GM19328 (cell line): ENCODE results near the gene DMD.

Experiments
- ATAC-seq: cut with Tn5 transposase; IDR thresholded peaks from one replicate; pipeline ENCODE4 v1.9.1; 2021; ENCODE audit warnings: mild to moderate bottlenecking, moderate library complexity; ENCODE audit not compliant: unreplicated experiment

The DMD gene

DNA sequence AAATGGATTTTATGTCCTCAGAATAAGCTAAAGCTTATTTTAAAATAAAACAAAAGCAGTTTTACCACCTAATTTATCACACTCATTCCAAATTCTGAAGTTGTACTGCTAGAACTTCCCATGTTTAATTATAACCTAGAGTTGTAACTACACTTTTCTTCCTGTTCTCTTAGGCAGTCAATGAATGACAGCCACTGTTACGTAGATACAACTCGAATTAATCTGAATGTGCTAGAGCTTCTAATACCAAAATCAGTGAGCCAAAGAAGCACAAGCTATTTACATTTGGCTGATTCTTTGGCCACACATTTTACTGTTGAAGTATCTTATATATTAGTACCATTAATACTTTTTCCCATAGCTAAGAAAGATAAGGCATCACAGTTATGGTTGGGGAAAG is 2040.6 kb downstream of the DMD start:
- no peak for ATAC-seq

DNA sequence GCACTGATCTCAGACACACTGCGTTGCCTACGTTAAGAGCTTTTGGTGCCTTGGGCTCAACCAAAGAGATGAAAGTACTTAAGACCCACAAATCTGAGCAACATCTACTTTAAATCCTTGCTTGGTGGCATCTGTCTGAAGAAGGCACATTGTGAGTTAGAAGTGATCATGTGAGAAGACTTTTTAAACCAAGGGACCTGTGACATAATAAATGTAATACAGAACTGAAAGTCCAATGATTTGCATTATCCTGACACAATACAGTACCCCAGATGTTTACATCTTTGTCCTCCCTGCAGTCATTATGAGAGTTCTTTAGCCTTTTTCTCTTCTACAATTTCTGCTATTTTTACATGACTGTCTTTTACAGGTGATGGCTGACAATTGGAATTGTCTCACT is 2042.8 kb downstream of the DMD start:
- peak; percentile 98 for ATAC-seq

DNA sequence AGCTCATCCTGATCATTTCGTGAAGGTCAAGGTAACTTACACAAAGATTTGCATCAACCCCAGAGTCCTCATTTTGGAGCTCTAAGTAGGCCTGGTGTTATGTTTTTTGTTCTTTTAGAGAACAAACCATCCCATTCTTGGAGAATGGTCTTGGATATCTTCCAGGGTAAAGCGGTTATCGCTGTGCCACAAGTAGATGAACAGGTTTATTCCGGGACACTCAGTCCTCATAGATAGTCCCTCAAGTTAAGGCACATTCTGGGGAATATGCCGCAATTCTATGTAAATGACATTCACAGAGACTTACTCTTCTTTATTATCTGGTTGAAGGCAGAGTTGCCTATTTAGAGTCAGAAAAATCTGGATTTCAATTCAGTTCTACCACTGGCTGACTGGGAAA is 2044.5 kb downstream of the DMD start:
- ATAC-seq = no peak

DNA sequence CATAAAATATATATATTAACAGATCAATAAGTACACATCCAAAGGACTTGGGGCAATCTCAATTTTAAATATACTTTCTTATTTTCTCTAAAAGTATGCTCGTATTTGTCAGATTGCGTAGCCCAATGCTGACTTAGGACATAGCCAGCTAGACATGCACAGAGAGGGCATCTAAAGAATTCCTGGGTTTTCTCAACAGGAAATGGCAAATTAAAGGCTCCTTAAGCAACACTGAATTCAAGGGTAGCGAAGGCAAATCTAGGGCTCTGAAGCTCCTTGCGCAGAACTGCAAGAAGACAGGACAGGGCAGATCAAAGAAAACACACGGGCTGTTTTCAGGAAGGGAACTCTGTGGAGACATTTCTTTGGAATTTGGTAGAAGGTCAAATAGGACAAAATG is 2044.9 kb downstream of the DMD start:
- no peak for ATAC-seq

DNA sequence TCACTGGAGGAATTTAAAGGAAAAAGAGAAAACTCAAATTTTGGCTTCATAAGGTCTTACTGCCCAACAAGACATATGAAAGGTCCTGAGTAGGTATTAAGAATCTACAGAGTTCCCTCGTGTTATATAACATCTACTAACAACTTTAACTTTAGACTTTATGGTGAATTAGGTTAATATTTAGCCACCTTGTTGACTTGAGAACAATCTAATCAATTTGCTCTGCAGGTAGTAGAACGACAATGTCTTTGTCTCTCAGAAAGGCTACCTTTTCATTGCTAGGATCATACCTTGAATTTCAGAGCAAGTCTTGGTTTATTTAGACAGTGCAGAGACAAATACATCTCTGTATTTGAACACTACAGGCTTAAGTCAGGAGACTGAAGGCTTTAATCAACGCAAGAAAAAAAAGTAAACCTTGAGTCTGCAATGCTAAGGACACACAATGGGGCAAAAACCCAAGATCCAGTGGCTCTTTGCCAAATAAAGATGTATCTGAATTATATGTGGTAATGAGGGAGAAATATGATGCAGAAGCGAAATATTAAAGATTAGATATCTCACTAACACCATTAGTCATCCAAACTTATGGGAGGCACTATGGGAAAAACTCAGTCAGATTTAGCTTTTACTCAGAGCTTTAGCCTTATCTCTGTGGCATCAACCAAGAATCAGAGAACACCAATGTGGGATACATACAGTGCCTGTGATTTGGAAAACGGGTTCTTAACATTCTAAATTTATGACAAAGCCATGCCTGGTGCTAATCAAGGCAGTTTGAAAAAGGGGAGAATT is 2045.9 kb downstream of the DMD start:
- no peak for ATAC-seq

DNA sequence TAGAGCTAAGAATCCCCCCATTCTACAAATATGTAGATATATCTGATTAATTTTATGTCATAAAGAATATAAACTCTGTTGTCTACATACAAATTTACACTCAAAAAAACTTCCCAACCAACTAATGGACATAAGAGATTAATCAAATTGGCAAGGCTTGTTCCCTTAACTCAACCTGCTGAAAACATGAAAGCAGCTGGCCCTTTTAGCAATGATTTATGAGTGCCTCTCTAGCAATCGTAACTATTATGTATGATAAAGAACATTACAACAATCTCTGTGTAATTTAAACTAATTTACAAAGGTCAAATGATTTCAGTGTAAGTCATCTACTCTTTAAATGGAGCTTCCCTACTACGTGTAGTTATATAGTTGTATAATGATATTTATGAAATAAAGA is 2056.4 kb downstream of the DMD start:
- no peak for ATAC-seq

DNA sequence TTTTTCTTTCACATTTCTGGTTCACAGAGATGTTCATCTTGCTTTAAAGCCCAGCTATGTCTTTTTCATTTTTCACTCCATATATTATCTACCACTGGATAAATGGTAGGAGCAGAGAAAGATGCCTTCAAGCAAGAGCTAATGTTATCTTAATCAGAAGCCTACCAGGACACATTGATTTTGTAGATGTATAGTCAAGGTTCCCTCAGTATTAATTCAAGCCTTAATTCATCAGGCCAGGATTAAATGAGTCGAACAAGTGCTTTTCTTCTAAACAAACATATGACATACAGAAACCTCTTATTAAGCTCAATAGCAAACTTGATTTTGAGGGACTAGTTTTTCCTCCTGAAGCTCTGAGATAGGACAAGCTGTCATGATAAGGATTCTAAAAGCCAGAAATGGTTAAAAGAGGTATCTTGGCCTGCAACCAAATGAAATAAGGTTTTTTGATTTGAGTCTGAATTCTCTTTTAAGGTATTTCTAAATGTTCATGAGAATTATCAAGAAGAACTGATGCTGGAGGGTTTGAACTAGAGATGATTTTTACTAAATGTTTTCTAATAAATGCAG is 2057.8 kb downstream of the DMD start:
- no peak for ATAC-seq

DNA sequence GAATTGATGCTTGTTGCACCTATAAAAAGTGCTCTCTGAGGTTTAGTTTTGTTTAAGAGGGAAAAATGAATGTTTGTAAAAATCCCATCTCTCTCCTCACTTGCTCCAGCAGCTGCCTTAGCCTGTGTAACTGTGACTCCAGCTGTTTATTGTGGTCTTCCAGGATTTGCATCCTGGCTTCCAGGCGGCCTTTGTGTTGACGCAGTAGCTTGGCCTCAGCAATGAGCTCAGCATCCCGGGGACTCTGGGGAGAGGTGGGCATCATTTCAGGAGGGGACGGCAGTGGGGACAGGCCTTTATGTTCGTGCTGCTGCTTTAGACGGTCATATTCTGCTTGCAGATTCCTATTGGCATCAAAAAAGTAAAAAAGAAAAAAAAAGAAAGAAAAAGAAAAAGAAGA is 2064.2 kb downstream of the DMD start:
- no peak for ATAC-seq

DNA sequence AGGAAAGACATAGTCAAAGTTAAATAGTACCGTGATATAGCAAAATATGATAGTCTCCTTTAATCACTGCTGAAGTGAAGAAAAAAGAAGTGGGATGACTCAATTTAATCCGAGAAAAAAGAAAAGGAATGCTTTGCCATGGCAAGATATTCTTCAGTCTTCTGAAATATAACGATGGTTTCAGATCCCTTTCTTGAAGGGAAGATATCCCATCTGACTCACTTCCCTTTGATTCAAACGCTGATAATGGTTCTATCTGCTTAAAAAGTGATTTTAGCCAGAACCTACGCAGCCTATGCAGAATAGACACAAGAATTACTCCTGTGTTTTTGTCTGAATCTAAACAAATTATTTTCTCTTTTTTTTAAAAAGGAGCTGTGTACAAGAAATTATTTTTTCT is 2071.4 kb downstream of the DMD start:
- ATAC-seq = no peak

DNA sequence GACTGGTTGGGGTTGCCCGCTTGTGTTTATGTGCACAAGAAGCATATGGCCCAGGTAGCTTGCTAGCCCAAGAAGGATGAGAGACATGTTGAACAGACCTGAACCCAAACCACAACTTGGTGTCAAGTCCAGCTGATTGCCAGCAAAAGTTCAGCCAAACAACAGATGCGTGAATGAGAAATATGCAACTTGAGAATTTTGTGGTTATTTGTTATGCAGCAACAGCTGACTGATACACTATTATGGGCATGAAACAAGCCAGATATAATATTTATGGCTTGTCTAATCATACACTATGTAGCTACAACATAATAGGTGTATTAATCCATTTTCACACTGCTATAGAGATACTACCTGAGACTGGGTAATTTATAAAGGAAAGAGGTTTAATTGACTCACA is 2073.2 kb downstream of the DMD start:
- no peak for ATAC-seq

DNA sequence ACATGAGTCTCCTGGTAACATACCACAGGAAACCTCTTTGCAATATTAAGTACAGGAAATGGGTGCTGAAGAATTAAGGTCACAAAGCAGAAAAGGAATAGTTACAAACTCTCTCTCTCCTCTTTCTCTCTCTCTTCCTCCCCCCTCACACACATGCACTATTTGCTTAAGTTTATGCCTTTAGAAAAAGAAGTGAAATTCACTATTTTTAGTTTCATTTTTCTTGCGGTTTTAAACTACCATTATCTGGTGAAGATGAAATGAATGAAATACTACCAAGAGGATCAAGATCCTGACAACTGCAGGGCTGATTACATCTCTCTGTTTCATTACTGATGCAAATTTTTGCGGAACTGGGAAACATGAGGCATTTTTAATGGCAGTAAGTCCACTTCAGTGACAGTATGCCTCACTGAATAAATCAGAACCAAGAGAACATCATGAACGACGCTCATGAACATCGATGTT is 2075.2 kb downstream of the DMD start:
- peak; percentile 94 for ATAC-seq

DNA sequence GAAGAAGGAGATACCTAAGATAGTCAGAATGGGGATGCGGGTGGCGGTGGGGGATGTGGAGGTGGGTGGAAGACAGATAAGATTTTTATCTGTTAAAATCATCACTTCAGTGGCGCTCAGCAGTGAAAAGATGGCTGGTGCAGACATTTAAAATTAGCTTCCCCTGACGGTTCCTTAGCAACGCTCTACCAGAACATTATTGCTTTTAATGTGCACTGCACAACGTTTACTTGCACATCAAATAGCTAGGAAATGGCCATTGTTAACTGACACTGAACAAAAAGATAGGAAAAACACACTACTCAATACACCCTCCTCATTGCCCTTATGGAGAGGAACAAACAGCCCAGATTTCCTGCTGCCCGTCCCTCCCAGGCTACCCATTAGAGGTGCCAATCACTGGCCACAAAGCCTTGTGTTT is 2078.5 kb downstream of the DMD start:
- no peak for ATAC-seq

DNA sequence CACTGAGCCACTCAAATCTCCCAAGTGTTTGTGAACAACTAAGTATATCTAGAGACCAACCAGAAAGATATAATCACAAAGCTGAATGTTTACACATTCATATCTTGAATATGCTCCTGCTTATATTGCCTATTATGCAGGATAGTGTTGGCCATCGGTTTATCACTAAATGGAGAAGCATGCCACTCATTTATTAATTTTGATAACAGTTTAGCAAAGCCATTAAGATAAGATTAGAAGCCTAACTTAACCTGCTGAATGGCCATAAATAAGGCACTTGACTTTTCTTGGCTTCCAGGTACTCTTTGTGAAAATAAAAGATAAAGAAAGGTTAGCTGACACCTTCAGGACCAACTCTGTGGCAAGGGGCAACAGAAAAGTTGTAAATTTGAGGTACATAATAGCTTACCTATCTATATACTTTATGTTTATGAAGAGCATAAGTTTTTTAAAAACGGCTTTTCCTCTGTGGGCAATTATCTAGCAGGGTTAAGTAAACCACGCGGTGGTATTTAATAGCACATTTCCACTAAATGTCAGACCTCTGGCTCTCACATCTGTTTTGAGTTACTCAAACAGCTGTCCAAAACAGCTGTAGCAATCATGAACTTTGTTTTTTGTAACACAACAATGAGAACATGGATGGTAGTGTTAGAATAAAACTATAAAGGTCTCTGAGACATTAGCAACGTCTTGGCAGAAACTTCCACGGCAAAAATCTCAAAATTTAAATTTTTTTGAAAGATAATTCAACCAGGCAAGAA is 2080.7 kb downstream of the DMD start:
- ATAC-seq = no peak

DNA sequence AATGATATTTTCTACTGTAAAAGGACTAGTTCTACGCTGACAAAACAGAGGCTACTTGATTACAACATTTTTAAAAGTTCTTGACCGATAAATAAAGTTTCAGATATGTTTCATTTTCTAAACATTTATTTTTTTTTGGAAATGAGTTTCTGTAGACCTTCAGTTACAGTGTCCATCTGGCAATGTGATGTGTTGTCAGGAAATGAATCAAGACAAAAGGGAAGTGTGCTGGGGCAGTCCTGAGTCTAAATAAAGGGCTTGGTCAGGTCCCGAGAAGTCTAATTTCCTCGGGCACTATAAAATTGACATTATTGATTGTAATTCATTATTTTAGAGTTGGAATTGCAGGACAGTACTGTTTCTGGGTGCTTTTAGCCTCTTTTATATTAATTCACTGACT is 2082.5 kb downstream of the DMD start:
- no peak for ATAC-seq

DNA sequence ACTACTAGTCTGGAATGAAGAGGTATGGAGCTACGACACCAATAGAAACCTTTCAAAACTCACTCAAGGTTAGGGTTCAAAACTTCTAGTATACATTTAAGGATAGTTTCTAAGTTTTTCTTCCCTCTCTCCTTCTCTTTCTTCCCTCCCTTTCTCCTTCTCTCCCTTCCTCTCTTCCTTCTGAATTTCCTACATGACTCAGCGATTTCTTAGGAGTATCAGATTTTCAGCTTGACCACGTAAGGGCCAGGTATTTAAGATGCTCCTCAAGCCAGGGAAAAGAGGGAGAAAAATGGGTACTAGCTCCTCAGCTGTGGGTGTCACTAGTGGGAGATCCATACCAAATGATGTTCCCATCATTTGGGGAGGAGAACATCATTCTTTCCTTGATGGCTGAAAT is 2083.6 kb downstream of the DMD start:
- no peak for ATAC-seq

DNA sequence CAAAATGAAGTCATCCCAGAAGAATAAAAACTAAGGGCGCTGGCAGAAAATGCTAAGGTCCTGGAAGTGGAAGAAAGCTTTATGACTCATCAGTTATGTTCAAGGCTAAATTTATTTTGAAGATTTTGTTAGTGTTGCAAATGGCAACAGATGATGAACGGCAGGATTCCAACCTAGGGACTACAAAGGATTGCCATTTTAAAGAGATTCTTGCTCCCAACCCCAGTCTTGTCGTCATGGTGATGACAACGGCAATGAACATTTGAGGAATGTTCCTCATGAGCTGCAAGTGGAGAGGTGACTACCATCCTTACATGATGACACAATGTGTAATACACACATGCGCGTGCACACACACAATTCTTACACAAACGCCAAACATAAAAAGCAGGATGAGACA is 2085.1 kb downstream of the DMD start:
- ATAC-seq = no peak

DNA sequence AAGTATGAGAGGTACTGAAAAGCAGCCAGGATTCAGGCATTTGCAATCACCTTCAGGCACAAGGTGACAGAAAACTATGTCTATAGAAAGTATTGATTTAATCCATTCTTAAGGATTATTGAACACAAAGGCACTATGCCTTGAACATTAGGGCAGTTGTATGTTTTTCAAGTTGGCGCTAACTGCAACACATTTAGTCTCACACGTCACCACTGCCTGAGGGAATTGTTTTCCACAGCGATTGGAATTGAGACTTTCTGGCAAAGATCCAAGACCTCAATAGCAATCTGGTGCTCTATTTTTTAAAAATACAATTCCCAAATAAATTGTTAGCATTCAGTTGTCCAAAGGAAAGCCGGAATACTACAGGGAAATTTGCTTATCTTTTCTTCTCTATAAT is 2086.8 kb downstream of the DMD start:
- ATAC-seq = no peak

DNA sequence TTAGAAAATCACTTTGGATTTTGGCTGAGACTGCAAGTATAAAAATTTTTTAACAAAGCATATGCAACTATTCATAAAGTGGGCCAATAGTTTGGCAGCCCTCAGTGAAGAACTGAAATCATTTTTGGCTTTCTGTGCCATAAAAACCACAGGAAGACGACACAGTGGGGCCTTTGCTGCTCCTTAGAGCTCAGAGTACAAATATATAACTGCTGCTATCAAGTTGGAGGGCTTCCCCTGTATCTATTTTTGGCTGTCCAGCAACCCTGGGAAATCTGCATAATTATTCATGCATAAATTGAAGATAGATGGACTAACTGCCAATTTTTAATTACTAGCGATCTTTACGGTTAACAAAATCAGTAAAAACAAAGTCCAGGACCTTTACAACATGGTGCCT is 2088.0 kb downstream of the DMD start:
- ATAC-seq = no peak

DNA sequence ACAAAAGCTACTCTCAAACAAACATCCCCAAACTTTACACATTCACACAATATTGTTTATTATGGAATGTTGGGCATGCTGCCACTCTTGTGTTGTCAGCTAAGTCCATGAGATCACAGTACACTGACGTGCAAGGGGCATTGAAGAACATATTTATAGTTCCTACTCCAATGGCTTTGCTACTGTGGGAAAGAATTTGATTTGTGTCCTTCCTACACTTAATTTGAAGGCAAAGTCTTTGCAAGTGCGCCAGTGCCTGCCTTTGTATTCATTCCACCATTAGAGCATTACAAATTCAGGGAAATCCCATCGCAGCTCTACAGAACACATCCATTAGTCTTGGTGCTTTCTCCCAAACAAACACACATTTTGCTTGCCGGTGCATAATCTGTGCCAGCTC is 2094.1 kb downstream of the DMD start:
- no peak for ATAC-seq

DNA sequence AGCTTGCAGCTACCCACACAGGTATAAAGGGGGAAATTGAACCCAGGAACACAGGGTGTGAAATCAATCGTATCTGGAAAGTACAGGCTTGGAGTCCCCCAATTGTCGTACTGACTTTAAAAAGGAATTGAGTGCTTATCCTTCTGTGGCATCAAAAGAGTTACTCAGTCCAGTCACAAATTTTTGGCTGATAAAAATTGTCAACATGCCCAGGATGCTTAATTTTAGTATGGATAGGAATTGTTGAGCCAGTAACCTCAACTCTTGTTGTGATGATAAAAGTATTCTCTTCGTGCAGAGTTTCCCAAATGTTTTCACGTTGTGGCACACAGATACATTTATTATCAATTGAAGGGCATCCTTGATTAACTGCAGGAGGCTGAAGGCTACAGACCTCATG is 2096.0 kb downstream of the DMD start:
- no peak for ATAC-seq

DNA sequence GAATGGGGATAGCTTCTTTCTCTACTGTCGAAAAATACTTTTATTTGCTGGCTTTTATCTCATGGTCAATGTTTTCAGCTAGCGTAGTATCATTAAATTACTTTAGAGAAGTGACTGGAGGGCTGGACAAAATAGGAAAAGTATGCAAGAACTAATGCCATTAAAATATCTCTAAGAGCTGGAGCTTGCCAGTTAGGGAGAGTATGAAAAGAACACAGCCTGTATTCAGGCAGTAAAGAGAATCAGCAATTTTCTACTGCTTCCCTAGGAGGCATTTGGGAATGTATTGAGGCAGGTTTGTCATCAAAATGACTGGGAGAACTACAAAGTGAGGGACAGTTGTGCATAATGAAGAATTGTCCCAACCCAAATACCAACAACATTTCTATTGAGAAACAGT is 2096.5 kb downstream of the DMD start:
- ATAC-seq = no peak
